ENCODE results near the gene SDK2.
"Not testable (repeated sequence)": the region's sequence is repeated elsewhere in the genome, so short reads cannot be mapped to it uniquely, and the experiment has no call there.

Gene SDK2

DNA sequence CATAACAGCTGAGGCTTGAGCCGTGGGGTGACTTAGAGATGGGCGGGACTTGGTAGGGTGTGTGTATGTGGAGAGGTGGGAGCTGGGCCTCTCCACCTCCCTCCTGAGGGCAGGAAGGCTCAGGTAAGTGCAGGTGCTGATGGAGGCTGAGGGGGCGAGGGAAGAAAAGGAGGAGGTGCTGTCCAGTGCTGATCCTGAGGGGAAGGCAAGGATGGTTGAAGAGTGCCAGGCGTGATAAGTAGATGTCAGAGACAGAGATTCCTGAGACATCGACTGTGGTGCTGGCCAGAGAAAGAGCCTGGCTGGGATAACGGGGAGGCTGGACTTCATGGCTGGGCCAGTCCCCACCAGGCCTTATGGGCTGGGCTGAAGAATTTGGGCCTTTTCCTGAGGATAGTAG lies 159.1 kb downstream of the SDK2 start:
- H3K36me3 Mint-ChIP-seq (ENCODE audit: low read depth), result no peaks in the 10 kb centered on the region
- H3K4me1 Mint-ChIP-seq (ENCODE audit: low read depth), result peaks cover 23% of the 10 kb centered on the region
- peaks cover 10% of the 10 kb centered on the region for H3K9me3 Mint-ChIP-seq
- no peak overlapping the region for H3K27ac Mint-ChIP-seq
- no peak overlapping the region for H3K4me3 Mint-ChIP-seq
- intact Hi-C loops (cut with micrococcal nuclease), result no loop called here
- peaks cover 23% of the 10 kb centered on the region for H3K27me3 Mint-ChIP-seq

DNA sequence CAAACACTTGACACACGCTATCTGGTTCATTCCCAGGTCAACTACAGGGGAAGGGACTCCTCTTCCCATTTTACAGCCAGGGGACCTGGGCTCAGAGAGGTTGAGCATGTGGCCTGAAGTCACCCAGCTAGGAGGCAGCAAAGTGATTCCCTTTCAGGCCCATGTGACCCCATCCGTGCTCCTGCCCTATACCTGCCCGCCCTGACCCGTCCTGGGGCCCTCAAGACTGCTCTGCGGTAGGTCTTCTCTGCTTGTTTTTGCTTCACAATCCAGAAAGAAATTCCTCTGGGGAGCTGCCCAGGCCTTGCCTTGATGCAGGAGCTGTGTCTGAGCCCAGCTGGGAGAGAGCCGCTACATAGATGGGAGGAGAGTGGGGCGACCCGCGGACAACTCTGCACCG lies 161.4 kb downstream of the SDK2 start:
- H3K27me3 Mint-ChIP-seq, result peaks cover 23% of the 10 kb centered on the region
- peaks cover 10% of the 10 kb centered on the region for H3K9me3 Mint-ChIP-seq
- no peaks in the 10 kb centered on the region for H3K36me3 Mint-ChIP-seq (ENCODE audit: low read depth)
- H3K4me1 Mint-ChIP-seq (ENCODE audit: low read depth), result peaks cover 23% of the 10 kb centered on the region
- no peak overlapping the region for H3K4me3 Mint-ChIP-seq
- intact Hi-C loops (cut with micrococcal nuclease), result no loop called here
- no peak overlapping the region for H3K27ac Mint-ChIP-seq

DNA sequence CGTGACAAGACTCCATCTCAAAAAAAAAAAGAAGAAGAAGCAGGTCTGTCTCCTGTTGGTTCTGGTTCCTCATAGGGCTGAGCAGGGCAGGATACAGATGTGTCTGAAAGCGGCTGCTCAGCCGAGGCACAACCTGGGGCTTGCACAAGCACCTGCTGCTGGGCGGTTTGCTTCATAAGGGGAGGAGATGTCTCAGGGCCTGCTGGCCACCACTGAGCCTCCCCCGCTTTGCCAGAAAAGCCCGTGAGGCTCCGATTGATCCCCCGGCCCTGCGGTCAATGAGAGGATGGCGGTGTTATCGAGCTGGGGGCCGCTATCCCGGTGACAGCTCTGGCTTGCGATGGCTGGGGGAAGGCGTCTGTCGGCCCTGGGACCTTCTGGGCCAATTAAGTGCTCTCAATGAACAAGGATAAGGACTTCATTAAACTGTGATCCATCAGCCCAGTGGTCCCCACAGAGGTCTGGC lies 162.0 kb downstream of the SDK2 start:
- intact Hi-C loops (cut with micrococcal nuclease), result no loop called here
- Mint-ChIP-seq H3K36me3 (ENCODE audit: low read depth) (no peaks in the 10 kb centered on the region), H3K4me3 (no peak overlapping the region), H3K4me1 (ENCODE audit: low read depth) (peaks cover 23% of the 10 kb centered on the region), H3K9me3 (peaks cover 10% of the 10 kb centered on the region), H3K27me3 (peaks cover 23% of the 10 kb centered on the region), H3K27ac (no peak overlapping the region)

GRCh38 chr17:73481676-73482075 lies 162.6 kb downstream of the SDK2 start:
- intact Hi-C loops (cut with micrococcal nuclease), result no loop called here
- Mint-ChIP-seq H3K27ac (no peak overlapping the region), H3K9me3 (peaks cover 10% of the 10 kb centered on the region), H3K36me3 (ENCODE audit: low read depth) (no peaks in the 10 kb centered on the region), H3K4me1 (ENCODE audit: low read depth) (peaks cover 23% of the 10 kb centered on the region), H3K27me3 (peaks cover 23% of the 10 kb centered on the region), H3K4me3 (no peak overlapping the region)

DNA sequence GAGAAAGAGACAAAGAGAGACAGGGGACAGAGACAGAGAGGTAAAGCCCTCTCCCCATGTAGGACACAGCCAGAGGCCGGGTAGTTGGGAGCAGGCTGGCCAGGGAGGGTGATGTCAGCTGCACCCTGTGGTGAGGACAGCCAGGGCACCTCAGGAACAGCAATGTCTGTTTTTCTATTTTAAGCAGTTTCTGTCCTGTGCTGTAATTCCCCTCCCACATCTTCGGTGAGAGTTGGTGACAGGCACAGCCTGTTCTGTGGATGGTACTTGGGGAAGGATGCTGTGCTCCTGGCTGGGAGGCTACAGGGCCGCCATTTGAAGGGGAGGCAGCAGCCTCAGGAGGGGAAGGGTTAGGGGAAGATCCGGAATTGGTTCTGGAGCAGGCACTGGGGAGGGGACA lies 163.5 kb downstream of the SDK2 start:
- H3K27me3 Mint-ChIP-seq, result peaks cover 23% of the 10 kb centered on the region
- peaks cover 10% of the 10 kb centered on the region for H3K9me3 Mint-ChIP-seq
- H3K4me1 Mint-ChIP-seq (ENCODE audit: low read depth), result peaks cover 23% of the 10 kb centered on the region
- intact Hi-C loops (cut with micrococcal nuclease), result no loop called here
- H3K27ac Mint-ChIP-seq, result no peak overlapping the region
- H3K4me3 Mint-ChIP-seq, result no peak overlapping the region
- H3K36me3 Mint-ChIP-seq (ENCODE audit: low read depth), result no peaks in the 10 kb centered on the region

GRCh38 chr17:73478768-73479424 lies 165.3 kb downstream of the SDK2 start:
- no peak overlapping the region for H3K27ac Mint-ChIP-seq
- peaks cover 23% of the 10 kb centered on the region for H3K27me3 Mint-ChIP-seq
- no peaks in the 10 kb centered on the region for H3K9me3 Mint-ChIP-seq
- H3K4me1 Mint-ChIP-seq (ENCODE audit: low read depth), result peaks cover 32% of the 10 kb centered on the region
- intact Hi-C loops (cut with micrococcal nuclease), result no loop called here
- no peak overlapping the region for H3K4me3 Mint-ChIP-seq
- H3K36me3 Mint-ChIP-seq (ENCODE audit: low read depth), result no peaks in the 10 kb centered on the region

DNA sequence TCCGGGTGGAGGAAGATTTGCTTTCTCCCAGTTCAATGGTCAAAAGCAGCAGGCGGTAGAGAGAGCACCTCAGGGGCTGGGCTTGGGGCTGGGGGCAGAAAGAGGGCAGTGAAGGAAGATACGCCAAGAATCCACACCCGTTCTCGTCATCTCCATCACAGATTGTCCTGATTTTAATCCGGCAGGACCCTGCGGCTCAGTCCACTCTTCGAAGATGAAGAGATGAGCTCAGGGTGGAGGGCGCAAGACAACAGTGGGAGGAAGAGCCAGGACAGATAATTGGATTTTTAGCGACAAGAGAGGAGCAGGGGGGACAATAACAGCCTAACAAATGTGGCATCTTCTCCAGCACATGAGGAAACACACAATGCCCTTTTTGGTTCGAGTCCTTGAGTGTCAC lies 165.9 kb downstream of the SDK2 start:
- Mint-ChIP-seq H3K4me1 (ENCODE audit: low read depth) (peaks cover 32% of the 10 kb centered on the region), H3K9me3 (no peaks in the 10 kb centered on the region), H3K27me3 (peaks cover 23% of the 10 kb centered on the region), H3K4me3 (no peak overlapping the region), H3K36me3 (ENCODE audit: low read depth) (no peaks in the 10 kb centered on the region), H3K27ac (no peak overlapping the region)
- intact Hi-C loops (cut with micrococcal nuclease), result no loop called here

DNA sequence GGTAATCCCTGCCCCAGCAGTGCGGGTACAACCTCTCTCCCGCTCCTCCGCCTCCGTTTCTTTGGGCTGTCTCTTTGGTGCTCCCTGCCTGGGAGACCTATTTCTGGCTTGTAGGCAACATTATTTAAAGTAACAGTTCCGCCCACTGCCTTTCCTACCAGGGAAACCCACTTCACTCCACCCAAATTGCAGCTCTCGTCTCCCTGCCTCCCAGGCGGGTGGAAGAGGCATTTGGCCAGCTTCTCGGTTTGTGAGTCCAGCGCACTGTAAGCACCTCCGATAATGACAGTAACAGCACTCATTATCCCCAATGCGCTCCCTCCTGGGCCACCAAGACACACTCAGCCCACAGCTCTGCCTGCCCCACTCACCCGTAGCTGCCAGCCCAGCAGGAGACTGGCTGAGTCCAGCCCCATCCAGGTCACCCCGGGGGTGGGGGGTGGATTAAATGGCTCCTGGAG lies 167.3 kb downstream of the SDK2 start:
- intact Hi-C loops (cut with micrococcal nuclease), result no loop called here
- H3K27me3 Mint-ChIP-seq, result peaks cover 14% of the 10 kb centered on the region
- peaks cover 8% of the 10 kb centered on the region for H3K9me3 Mint-ChIP-seq
- peaks cover 23% of the 10 kb centered on the region for H3K4me1 Mint-ChIP-seq (ENCODE audit: low read depth)
- H3K36me3 Mint-ChIP-seq (ENCODE audit: low read depth), result no peaks in the 10 kb centered on the region
- no peak overlapping the region for H3K4me3 Mint-ChIP-seq
- no peak overlapping the region for H3K27ac Mint-ChIP-seq

- Mint-ChIP-seq H3K27ac (no peak overlapping the region), H3K4me3 (no peak overlapping the region), H3K9me3 (peaks cover 8% of the 10 kb centered on the region), H3K4me1 (ENCODE audit: low read depth) (peaks cover 8% of the 10 kb centered on the region), H3K36me3 (ENCODE audit: low read depth) (no peaks in the 10 kb centered on the region), H3K27me3 (no peaks in the 10 kb centered on the region)
- intact Hi-C loops (cut with micrococcal nuclease), result no loop called here
Observed at GRCh38 chr17:73474370-73474988, 169.8 kb downstream of the SDK2 start.

GRCh38 chr17:73472715-73473114 lies 171.5 kb downstream of the SDK2 start:
- H3K4me3 Mint-ChIP-seq; intact Hi-C loops (cut with micrococcal nuclease); H3K4me1 Mint-ChIP-seq (ENCODE audit: low read depth); H3K9me3 Mint-ChIP-seq; H3K36me3 Mint-ChIP-seq (ENCODE audit: low read depth); H3K27me3 Mint-ChIP-seq; H3K27ac Mint-ChIP-seq: not testable (repeated sequence)

- Mint-ChIP-seq H3K4me3 (no peak overlapping the region), H3K9me3 (peaks cover 8% of the 10 kb centered on the region), H3K27ac (no peak overlapping the region), H3K36me3 (ENCODE audit: low read depth) (no peaks in the 10 kb centered on the region), H3K4me1 (ENCODE audit: low read depth) (peaks cover 8% of the 10 kb centered on the region), H3K27me3 (no peaks in the 10 kb centered on the region)
- intact Hi-C loops (cut with micrococcal nuclease), result no loop called here
Observed at GRCh38 chr17:73471924-73472323, 172.3 kb downstream of the SDK2 start.

GRCh38 chr17:73470316-73470826 lies 173.9 kb downstream of the SDK2 start:
- intact Hi-C loops (cut with micrococcal nuclease), result no loop called here
- H3K4me3 Mint-ChIP-seq, result no peak overlapping the region
- H3K27me3 Mint-ChIP-seq, result no peaks in the 10 kb centered on the region
- H3K27ac Mint-ChIP-seq, result no peak overlapping the region
- H3K4me1 Mint-ChIP-seq (ENCODE audit: low read depth), result peaks cover 8% of the 10 kb centered on the region
- H3K36me3 Mint-ChIP-seq (ENCODE audit: low read depth), result no peaks in the 10 kb centered on the region
- H3K9me3 Mint-ChIP-seq, result peaks cover 8% of the 10 kb centered on the region

DNA sequence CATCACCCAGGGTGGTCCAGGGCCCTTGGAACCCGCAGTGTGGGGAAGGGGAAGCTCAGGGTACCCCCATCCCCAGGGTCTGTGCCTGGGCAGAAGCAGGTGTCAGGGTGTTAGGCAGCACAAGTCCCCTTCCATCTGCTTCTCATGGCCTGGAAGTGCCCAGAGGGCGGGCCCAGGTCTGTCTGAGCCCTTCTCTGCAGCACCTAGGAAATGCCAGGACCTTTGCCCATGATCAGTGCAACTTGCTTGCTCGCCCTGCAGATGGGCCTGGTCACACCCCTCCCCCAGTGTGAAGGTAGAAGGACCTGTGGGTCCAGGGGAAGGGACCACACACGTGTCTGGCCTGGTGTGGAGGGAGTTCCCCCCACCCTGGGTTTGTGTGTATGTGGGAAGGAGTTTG lies 174.9 kb downstream of the SDK2 start:
- H3K4me3 Mint-ChIP-seq, result no peak overlapping the region
- no peak overlapping the region for H3K27ac Mint-ChIP-seq
- peaks cover 8% of the 10 kb centered on the region for H3K9me3 Mint-ChIP-seq
- H3K36me3 Mint-ChIP-seq (ENCODE audit: low read depth), result no peaks in the 10 kb centered on the region
- no peaks in the 10 kb centered on the region for H3K27me3 Mint-ChIP-seq
- peaks cover 4% of the 10 kb centered on the region for H3K4me1 Mint-ChIP-seq (ENCODE audit: low read depth)
- intact Hi-C loops (cut with micrococcal nuclease), result no loop called here

DNA sequence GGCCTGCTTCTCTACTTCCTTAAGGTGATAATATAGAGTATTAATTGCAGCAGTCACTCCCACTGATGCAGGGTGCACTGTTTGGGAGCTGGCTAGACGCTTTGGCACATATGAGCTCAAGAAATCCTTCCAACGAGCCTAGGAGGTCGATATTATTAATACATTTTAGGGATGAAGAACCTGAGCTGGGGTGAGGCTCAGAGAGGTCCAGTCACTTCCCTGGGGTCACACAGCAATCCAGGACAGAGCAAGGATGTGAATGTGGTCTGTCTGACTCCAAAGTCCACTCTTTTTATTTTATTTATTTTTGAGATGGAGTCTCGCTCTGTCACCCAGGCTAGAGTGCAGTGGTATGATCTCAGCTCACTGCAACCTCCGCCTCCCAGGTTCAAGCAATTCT lies 176.0 kb downstream of the SDK2 start:
- Mint-ChIP-seq H3K9me3 (peaks cover 8% of the 10 kb centered on the region), H3K36me3 (ENCODE audit: low read depth) (no peaks in the 10 kb centered on the region), H3K27ac (no peak overlapping the region), H3K27me3 (no peaks in the 10 kb centered on the region), H3K4me1 (ENCODE audit: low read depth) (no peaks in the 10 kb centered on the region), H3K4me3 (no peak overlapping the region)
- intact Hi-C loops (cut with micrococcal nuclease), result no loop called here

All from dendritic cell treated with granulocyte-macrophage colony-stimulating factor and Interleukin-4, amounts not matched to agents 40 ng/mL and 50 ng/mL, for 4 days (primary cell).